GM21447 (cell line): ENCODE data around the gene SRRM2.
"Not testable (repeated sequence)": the region's sequence is repeated elsewhere in the genome, so short reads cannot be mapped to it uniquely, and the experiment has no call there.

ENCODE experiments used
- ATAC-seq: cut with Tn5 transposase; IDR thresholded peaks from one replicate; pipeline ENCODE4 v1.9.1; 2021; ENCODE audit not compliant: unreplicated experiment

The SRRM2 gene

DNA sequence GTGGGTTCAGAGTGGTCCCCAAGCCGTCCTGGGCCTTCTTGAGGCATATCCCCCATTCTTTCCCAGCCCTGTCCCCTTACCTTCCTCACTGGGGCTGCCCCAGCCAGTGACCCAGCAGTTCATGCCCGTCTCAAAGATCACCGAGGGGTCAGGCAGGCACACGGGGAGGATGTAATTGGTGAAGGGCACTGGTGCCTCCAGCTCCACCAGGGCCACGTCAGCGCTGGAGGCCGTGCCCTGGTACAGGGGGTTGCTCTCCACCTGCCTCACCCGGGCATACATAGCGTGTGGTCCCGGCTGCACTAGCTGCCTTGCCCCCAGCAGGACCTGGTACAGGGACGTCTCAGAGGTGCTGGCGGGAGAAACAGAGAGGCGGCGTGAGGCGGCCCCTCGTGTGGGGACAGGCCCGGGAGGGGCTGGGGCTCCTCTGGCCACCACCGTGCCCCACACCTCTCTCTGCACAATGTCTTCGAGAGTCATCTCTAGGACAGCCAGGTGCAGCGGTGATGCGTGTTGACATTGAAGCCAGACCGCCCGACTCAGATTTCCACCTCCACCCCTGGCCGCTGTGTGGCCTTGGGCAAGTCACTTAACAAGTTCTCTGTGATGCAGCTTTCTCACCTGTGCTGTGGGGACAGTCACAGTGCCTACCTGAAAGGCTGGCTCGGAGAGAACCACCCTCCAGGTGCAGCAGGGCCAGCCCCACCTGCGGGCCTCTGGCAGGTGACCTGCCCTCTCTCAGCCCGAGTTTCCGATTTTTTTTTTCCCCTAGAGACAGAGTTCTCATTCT, 38.3 kb upstream of the SRRM2 start:
- no peak for ATAC-seq

DNA sequence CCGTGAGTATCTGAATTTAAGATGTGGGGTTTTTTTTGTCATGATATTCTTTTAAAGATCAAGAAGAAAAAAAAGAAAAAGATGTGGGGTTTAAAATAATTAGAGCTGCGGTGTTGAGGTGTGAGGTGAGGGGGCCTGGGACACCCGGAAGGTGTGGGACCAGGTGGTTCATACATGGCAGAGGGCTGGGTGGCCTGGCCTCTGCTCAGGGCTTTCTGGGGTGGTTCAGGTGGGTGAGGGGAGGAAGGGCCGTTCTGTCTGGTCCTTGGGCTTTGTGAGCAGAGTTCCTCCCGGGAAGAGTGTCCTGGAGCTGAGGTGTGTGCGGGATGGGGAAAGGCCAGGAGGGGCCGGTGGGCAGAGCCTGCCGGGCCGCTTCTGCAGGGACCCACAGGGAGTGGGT, 37.4 kb upstream of the SRRM2 start:
- ATAC-seq: no peak

DNA sequence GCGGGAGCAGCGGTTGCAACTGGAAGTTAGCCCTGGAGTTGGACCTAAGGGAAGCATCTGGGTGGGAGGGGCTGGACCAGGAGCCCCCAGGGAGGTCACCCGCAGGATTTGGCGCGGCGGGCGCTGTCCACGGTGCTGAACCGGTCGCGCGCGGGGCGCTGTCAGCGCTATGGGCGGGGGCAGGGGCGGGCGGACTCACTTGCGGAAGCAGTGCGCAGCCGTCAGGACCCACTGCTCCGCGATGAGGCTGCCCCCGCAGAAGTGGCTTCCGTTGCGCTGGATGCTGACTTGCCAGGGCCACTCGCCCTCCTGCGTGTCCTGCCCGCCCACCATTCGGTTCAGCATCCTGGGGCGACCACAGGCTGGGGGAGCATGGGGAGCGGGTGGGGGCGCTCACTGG, 36.9 kb upstream of the SRRM2 start:
- no peak for ATAC-seq

DNA sequence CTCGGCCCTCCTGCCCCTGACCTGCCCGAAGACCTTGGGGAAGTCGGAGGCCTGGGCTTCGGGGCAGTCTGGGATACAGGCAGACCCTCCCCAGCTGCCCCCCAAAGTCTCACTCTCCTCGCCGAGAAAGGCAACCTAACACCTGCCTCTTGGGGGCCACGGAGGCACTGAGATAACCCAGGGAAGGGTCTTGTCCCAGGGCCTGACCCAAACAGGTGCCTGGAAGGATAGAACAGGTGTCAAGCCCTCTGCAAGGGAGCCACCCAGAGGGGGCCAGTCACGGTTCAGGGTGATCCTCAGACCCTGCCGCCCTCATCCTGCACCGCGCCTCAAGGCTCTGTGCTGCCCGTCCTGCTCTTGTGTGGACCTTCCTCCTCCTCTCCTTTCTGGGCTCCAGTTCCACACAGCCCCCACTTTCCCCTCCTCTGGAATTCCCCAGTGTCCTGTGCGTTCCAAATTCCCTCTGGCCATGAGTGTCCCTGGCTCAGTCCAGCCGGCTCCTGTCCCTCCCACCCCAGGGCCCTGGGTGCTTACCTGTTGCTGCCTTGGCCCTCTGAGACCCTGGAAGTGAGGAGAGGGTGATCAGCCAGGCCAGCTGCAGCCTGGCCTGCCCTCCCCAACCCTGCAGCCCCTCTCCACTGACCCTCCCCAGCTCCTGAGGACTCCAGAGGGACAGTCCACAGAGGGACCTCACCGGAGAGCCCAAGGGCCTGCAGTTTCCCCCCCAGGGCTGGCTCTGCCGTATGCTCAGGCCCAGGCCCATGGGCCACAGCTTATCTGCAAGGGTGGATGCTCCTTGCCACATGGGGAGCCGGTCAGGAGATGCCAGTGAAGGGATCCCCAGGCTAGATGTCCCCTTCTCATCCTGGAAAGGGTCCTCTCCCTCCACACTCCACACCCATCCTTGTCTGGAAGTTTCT, 36.2 kb upstream of the SRRM2 start:
- no peak for ATAC-seq

DNA sequence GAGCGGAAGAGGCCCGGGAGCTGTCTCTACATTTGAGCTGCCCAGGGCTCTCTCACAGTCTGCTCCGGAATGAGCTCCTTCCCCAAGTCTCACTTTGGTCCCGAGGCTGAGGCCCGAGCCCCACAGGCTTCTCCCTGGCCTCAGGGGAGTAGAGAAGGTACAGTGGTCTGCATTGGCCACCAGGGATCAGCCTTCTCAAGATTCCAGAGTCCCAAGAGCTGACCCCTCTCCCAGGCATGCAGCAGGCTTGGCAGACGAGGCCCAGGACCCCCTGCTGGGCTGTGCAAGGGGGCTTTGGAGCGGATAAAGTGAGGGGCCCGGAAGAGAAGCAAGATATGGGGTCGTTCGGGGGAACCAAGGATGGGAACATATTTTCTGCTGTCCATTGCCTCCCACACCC, 35.5 kb upstream of the SRRM2 start:
- no peak for ATAC-seq

DNA sequence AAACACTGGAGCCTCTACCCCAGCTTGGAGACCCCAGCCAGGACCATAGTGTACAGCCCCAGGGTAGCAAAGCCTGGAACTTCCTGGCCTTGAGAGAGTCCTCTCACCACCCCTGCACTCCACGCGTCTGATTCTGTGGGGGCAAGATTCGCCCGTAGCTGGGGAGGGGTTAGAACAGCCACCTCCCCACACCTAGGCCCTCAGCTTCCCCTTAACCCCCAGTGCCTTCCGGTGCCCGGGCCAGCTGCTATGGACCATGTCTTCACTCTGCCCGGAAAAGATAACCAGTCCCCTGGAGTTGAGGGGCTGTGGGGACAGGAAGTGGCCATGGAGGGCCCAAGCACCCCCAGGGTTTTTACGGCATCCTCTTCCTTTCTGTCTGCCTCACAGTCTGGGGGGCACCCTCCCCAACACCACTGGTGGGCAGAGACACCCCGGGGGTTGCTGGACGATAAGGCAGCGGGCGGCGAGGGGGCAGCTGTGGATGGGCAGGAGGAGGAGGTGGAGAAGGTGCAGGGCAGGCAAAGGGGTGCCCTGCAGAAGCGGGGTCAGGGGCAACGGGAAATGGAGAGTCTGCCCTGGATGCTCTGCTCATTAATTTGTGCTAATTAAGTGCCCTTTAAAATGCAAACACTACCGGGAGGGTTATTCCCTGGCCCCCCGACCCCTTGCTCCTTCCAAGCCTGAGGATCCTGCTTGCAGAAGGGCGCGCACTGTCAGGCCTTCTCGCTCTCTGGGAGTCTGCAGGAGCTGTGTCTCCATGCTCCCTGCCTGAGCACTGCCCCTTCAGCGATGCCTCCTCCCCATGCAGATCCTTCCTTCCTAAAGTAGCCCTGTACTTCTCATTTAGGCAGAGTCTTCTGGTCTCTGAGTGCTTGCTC, 34.8 kb upstream of the SRRM2 start:
- no peak for ATAC-seq

DNA sequence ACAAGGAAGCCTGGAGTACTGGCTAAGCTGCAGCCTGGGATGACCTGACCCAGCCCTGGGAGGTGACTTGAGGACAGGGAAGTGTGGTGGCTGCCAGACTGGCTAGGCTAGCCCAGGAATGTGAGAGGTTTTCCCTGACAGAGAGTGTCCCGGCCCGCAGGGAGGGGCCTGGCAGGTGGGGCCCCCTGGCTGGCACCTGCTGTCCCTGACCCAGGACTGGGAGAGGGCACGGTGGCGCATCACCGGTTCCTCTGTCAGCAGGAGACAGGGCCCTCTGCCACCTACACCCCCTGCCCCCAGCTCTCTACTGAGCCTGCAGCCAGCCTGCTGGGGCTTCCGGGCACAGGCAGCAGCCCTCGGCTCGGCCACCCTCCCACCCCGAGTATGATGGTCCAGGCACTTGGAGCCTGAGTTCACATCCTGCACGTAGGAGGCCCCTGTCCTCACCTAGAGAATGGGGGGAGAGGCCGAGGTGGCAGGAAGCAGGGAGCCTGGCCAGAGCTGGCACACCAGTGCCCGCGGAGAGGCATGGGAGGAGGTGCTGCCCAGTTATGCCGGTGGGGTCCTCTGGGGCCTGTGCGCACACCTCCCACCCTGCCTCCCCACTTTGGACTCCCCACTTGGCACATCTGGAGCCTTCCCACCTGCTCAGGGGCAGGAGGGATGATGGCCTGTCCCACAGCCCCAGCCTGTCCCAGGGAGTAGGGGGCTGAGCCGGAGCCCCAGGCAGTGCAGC, 32.9 kb upstream of the SRRM2 start:
- no peak for ATAC-seq

DNA sequence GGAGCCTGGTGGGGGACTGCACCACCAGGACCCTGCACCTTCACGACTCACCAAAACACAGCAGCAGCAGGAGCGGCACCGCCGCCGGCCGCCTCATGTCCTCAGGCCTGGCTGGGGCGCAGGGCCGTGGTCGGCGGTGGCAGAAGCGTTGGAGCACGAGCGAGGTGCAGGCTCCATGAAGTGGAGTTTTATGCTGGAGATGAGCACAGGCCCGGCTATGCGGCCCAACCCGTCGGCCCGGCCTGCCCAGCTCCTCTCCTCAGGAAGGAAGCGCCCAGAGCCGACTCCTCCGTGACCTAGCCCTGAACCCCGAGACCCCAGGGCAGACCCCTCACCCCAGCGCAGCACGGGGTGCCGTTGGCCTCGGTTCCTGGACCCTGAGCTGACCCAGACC, 32.4 kb upstream of the SRRM2 start, which contains the start of gene PRSS27:
Gene PRSS27, minus strand, starts transcription at position 161 of the 394 bp plus-strand sequence. Its CDS starts 64 bp downstream, at position 97.
- no peak for ATAC-seq

DNA sequence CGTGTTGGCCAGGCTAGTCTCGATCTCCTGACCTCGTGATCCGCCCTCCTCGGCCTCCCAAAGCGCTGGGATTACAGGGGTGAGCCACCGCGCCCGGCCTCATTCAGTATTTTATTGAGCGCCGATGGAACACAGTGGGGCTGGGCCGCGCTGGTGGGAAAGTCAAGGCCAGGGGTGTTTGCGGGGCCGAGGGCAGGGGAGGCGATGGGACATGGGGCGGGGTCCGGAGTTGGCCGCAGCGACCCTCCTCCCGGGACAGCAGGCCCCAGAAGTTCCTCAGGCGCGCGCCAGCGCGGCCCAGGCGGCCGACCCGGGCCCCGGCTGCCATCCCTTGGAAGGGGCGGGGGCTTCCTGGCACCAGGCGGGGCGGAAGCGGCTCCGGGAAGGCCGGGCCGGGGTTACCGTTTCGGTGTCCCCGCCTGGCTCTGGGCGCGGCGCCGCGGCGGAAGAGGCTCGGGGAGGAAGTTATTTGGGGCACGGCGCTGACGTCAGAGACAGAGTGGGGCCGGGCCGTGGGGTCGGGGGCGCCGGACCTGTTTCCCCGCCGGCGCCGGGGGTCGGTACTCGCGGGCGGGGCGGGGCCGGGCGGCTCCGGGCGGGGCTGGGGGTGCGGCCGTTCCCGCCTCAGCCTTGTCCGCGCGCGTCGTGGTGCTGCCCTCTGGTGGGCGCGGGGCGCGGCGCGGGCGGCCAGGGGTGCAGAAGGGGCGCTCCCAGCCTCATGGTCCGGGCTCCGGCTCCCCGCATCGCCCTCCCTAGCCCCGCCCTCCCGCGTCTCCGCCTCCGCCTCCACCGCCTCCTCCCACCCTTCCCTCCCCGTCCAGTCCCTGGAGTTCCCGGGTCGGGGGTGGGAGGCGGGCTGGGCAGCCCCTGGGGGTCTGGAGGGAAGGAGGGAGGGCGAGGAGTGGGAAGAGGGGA, 31.5 kb upstream of the SRRM2 start:
- peak; percentile 67 for ATAC-seq

DNA sequence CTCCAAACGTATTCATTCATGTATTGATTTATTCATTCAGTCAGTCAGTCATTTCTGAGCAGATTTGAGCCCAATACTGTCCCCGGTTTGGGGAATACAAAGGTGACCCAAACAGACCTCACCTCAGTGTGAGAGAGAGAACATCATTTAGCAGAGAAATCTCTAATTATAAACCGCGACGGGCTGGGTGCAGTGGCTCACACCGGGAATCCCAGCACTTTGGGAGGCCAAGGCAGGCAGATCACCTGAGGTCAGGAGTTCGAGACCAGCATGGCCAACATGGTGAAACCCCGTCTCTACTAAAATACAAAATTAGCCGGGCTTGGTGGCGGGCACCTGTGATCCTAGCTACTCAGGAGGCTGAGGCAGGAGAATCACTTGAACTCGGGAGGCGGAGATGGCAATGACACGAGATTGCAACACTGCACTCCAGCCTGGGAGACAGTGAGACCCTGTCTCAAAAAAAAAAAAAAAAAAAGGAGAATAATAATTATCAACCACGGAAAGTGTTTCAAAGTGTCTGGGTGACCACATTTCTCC, 30.7 kb upstream of the SRRM2 start:
- ATAC-seq: not testable (repeated sequence)

DNA sequence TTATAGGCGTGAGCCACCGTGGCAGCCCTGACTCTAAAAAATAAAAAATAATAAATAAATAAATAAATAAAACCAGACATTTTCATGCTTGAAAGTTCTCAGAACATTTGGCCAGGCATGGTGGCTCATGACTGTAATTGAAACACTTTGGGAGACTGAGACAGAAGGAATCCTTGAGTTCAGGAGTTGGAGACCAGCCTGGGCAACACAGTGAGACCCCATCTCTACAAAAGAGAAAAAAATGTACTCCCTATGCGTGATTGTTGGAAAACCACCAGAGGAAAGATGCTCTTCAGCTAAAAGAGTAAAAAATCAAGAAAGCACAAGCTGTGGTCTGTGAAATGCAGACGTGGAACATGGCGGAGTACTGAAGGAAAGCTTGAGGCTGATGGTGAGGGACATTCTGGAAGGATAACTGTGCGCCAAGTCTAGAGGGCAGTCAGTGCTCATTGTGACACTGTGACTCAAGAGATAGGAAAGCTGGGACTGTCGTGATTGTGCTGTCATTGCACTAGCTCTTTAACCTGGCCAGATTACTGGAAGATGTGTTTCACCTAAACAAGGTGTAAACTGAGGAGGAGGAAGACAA, 28.3 kb upstream of the SRRM2 start:
- ATAC-seq: no peak

DNA sequence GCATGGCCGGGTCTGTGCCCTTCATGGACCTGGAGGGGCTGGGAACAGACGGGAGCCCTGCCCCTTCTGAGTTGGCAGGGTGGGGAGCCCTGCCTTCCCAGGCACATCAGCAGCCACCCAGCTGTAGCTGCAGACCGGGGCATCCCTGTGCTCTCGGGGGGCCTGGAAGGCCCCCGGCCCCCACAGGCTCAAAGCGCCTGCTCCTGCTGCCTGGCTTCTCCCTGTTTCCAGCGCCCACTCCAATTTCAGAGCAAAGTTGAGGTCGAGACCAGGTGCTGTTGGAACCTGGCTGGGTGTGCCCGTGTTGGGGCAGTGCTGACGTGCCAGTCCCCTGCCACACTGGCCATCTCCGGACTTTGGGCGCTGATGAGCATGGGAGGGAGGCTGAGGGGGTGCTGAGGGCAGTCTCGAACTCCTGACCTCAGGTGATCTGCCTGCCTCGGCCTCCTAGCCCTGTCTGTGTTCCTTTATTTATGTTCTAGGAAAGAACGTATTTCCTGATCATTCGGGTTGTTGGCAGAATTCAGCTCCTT, 27.6 kb upstream of the SRRM2 start:
- no peak for ATAC-seq

DNA sequence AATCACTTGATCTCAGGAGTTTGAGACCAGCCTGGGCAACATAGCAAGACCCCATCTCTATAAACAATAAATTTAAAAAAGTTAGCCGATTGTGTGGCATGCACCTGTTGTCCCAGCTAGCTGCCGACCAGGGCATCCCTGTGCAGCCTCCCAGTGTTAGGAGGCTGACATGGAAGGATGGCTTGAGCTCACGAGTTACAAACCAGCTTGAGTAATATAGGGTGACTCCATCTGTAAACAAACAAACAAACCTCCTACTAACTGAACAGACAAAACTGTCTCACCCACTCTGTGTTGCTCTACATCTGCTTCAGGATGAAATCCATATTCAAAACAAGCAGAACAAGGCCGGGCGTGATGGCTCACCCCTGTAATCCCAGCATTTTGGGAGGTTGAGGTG, 25.5 kb upstream of the SRRM2 start:
- ATAC-seq: no peak

DNA sequence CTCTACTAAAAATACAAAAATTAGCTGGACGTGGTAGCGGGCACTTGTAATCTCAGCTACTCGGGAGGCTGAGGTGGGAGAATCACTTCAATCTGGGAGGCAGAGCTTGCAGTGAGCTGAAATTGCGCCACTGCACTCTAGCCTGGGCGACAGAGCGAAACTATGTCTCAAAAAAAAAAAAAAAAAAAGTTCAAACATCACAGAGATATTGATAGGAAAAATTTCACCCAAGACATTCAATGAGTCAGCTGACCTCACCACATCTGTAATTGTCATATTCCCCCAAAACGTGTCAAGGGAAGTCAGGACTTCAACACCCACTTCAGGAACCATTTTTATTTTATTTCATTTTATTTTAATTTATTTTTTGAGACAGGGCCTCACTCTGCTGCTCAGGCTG, 24.4 kb upstream of the SRRM2 start:
- ATAC-seq: no peak

DNA sequence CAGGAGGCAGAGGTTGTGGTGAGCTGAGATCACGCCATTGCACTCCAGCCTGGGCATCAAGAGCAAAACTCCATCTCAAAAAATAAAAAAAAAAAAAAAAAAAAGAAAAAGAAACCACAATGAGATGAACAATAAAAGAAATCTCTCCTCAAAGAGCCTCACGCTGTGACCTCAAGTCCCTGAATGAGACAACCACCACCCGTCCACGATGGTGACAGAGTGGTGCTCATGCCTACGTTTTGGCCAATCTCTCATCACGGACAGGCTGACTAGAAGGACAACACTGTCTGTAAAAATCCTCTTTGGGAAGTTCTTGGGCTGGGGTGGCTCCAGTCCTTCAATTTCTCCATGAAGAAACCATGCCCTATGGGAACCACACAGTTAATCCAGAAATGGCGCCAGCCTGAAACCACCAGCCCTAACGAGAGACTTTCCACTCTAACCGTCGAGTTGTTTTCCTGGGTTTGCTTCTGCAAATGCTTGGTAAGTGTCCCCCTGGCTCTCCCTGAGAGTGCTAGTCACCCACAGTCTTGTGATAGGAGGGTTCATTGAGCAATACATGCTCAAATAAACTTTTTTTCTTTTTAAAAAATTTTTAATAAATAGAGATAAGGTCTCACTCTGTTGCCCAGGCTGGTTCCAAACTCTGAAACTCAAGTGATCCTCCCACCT, 17.5 kb upstream of the SRRM2 start:
- no peak for ATAC-seq

DNA sequence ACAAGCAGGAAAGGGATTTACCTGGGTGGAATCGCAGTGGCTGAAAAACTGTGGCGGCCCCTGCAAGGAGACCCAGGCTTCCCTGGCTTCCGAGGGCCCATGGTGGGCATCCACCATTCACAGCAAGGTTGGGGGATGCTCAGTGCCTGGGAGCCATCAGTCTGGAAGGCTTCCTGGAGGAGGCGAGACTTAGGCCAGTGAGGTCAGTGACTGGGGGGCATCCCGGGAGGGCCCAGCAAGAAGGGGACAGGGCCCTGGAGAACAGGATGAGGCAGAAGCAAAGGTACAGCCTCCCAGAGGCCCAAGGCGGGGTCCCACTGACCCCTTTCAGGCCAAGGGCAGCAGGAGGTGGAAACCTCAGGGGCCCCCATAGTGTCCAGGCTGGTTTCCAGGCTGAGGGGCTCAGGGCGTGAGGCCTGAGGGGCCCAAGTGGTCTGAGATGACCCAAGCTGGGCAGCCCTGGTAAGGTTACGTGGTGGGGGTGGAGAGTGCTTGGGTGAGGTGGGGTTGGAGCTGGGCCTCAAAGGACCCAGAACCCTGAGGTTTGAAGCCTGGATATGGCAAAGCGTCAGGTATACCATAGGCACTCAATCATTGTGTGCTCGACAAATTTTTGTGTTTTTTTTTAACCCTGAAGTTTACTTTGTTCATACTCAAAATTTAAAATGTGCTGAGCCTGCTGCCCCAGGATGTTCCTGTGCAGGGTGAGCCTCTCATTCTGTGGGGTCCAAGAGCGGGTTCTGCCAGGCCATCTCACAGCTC, 15.8 kb upstream of the SRRM2 start:
- no peak for ATAC-seq

DNA sequence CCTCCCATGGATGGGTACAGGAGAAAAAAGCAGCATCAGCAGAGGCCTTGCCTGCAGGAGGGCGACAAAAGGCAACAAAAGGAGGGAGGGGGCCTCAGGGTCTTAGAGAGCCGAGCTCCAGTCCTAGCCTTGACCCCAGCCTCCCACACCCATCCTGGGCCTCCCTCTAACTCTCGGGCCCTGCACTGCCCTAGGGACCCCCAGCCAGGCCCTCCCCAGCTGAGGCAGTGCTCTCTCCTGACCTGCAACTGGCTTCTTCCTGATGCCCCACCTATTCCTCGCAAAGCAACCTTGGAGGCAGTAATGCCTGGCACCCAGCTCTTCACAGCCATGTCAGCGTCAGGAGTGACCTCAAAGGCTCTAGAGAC, 15.2 kb upstream of the SRRM2 start:
- no peak for ATAC-seq
